H1 (cell line): ENCODE data around the gene RTN4IP1. TPM values are rescaled to one million over a fixed set of nuclear protein-coding genes. Genes with fewer than 3 reads are reported as not detected.

Experiments used
- CTCF ChIA-PET: fragments of 300-600 bp; sonication (Branson Sonifier 250); formaldehyde crosslinking; loops from one replicate; lab custom pipeline; 2021; ENCODE audit not compliant: partially characterized antibody; lab: Charles Lee
- POLR2A ChIA-PET: fragments of 300-600 bp; sonication (Branson Sonifier 250); formaldehyde crosslinking; loops from one replicate; lab custom pipeline; 2021; ENCODE audit warnings: inconsistent platforms; ENCODE audit not compliant: partially characterized antibody; lab: Charles Lee
- DNase-seq, 2 experiments: peaks; one replicate each; pipeline versions ENCODE4 v3.0.0 to v3.0.0-alpha.2; 2010 to 2022; ENCODE audit warnings: low spot score in 2 of 2, low read depth in 1 of 2, mixed read lengths in 1 of 2
- FAIRE-seq: peaks from 2 replicates; lab custom pipeline; 2011; peaks lifted over from hg19 to GRCh38; lab: Jason Lieb, UNC
- H2AFZ ChIP-seq: 2 replicates; pipeline ENCODE4 v1.8.1; 2012; ENCODE audit warnings: low read length, inconsistent platforms
- H2AK5ac ChIP-seq: 2 replicates; pipeline ENCODE4 v1.6.1; 2013; ENCODE audit warnings: low read depth, low read length
- H2BK120ac ChIP-seq: replicated peaks from 2 replicates; pipeline ENCODE3; 2013; ENCODE audit warnings: low read depth, low read length, inconsistent platforms
- H2BK12ac ChIP-seq: 2 replicates; pipeline ENCODE4 v1.6.1; 2013; ENCODE audit warnings: low read depth, low read length
- H2BK15ac ChIP-seq: 2 replicates; pipeline ENCODE4 v1.6.1; 2013; ENCODE audit warnings: low read length
- H2BK20ac ChIP-seq: 2 replicates; pipeline ENCODE4 v1.6.1; 2013; ENCODE audit warnings: low read length
- H2BK5ac ChIP-seq: 2 replicates; pipeline ENCODE4 v1.6.1; 2013; ENCODE audit warnings: low read depth, low read length
- H3K14ac ChIP-seq: 2 replicates; pipeline ENCODE4 v1.6.1; 2013; ENCODE audit warnings: inconsistent platforms; ENCODE audit not compliant: insufficient read length
- H3K18ac ChIP-seq: 2 replicates; pipeline ENCODE4 v1.6.1; 2013; ENCODE audit warnings: low read length; ENCODE audit errors: extremely low read depth
- H3K23ac ChIP-seq: 2 replicates; pipeline ENCODE4 v1.6.1; 2013; ENCODE audit warnings: inconsistent platforms; ENCODE audit not compliant: insufficient read length
- H3K23me2 ChIP-seq: 2 replicates; pipeline ENCODE4 v1.6.1; 2013; ENCODE audit warnings: low read depth, low read length
- H3K27ac ChIP-seq: 2 replicates; pipeline ENCODE4 v1.6.1; 2011; ENCODE audit warnings: low read depth, low read length, inconsistent platforms
- H3K27me3 ChIP-seq, 4 experiments: replicated peaks in 1 of 4; 1 replicate in 1 of 4; 2 replicates in 3 of 4; pipeline versions ENCODE4 v1.6.1 to v1.8.1; 2011 to 2013; ENCODE audit warnings: low read length in 3 of 4, mild to moderate bottlenecking in 3 of 4, inconsistent platforms in 2 of 4, mixed read lengths in 2 of 4, moderate library complexity in 1 of 4; ENCODE audit not compliant: control insufficient read depth in 3 of 4, insufficient read depth in 3 of 4; ENCODE audit errors: extremely low read depth in 1 of 4
- H3K36me3 ChIP-seq, 4 experiments: 2 replicates each; pipeline versions ENCODE4 v1.6.1 to v1.8.1; 2011 to 2013; ENCODE audit warnings: mild to moderate bottlenecking in 4 of 4, low read length in 3 of 4, moderate library complexity in 2 of 4, control low read depth in 1 of 4, inconsistent platforms in 1 of 4; ENCODE audit not compliant: insufficient read depth in 4 of 4, control insufficient read depth in 2 of 4
- H3K4ac ChIP-seq: replicated peaks from 2 replicates; pipeline ENCODE3; 2013; ENCODE audit warnings: low read length, low read depth, mixed read lengths, inconsistent platforms; ENCODE audit not compliant: insufficient read length
- H3K4me1 ChIP-seq, 4 experiments: replicated peaks in 1 of 4; 1 replicate in 1 of 4; 2 replicates in 3 of 4; pipeline versions ENCODE4 v1.6.1 to v1.8.1; 2011 to 2013; ENCODE audit warnings: low read length in 3 of 4, inconsistent platforms in 2 of 4, mixed read lengths in 1 of 4; ENCODE audit not compliant: insufficient read depth in 4 of 4, control insufficient read depth in 3 of 4
- H3K4me2 ChIP-seq, 2 experiments: 2 replicates each; pipeline versions ENCODE4 v1.6.1 to v1.8.1; 2011 to 2013; ENCODE audit warnings: low read depth in 2 of 2, low read length in 2 of 2, control low read depth in 1 of 2, inconsistent platforms in 1 of 2, mild to moderate bottlenecking in 1 of 2; ENCODE audit not compliant: insufficient read depth in 1 of 2
- H3K4me3 ChIP-seq, 4 experiments: fragments of 200-600, 300-600 bp in 1 of 4; sonication (generic), shearing (Covaris generic), sonication (Bioruptor Twin) in 1 of 4; 2 replicates each; pipeline versions ENCODE4 v1.5.1 to v1.8.1; 2011 to 2016; ENCODE audit warnings: low read length in 4 of 4, low read depth in 3 of 4, control low read depth in 2 of 4, inconsistent platforms in 2 of 4, mild to moderate bottlenecking in 2 of 4, mixed read lengths in 1 of 4, moderate library complexity in 1 of 4; ENCODE audit not compliant: insufficient read depth in 2 of 4; ENCODE audit errors: extremely low read depth in 1 of 4
- H3K56ac ChIP-seq: replicated peaks from 2 replicates; pipeline ENCODE3; 2013; ENCODE audit warnings: low read depth, mild to moderate bottlenecking, mixed read lengths, low read length, inconsistent platforms; ENCODE audit not compliant: insufficient read length
- H3K79me1 ChIP-seq: 2 replicates; pipeline ENCODE4 v1.6.1; 2013; ENCODE audit warnings: low read depth, low read length, control low read depth
- H3K79me2 ChIP-seq, 2 experiments: 2 replicates each; pipeline versions ENCODE4 v1.6.1 to v1.8.1; 2012 to 2013; ENCODE audit warnings: low read length in 2 of 2, mild to moderate bottlenecking in 2 of 2, inconsistent platforms in 1 of 2; ENCODE audit not compliant: insufficient read depth in 2 of 2, control insufficient read depth in 1 of 2
- H3K9ac ChIP-seq, 4 experiments: replicated peaks in 1 of 4; 1 replicate in 1 of 4; 2 replicates in 3 of 4; pipeline versions ENCODE4 v1.6.1 to v1.8.1; 2011 to 2013; ENCODE audit warnings: low read depth in 3 of 4, low read length in 3 of 4, control low read depth in 2 of 4, mild to moderate bottlenecking in 2 of 4, moderate library complexity in 2 of 4, inconsistent platforms in 1 of 4; ENCODE audit errors: extremely low read depth in 1 of 4
- H3K9me3 ChIP-seq, 2 experiments: 2 replicates each; pipeline versions ENCODE4 v1.6.1 to v1.8.1; 2012 to 2013; ENCODE audit warnings: mild to moderate bottlenecking in 2 of 2, moderate library complexity in 2 of 2, control low read depth in 1 of 2, inconsistent platforms in 1 of 2, low read depth in 1 of 2, low read length in 1 of 2, mixed read lengths in 1 of 2; ENCODE audit not compliant: insufficient read depth in 2 of 2
- H4K20me1 ChIP-seq, 2 experiments: replicated peaks in 1 of 2; 2 replicates each; pipeline versions ENCODE3 to v1.8.1; 2011 to 2013; ENCODE audit warnings: inconsistent platforms in 2 of 2, low read length in 2 of 2, mild to moderate bottlenecking in 1 of 2; ENCODE audit not compliant: insufficient read depth in 2 of 2, control insufficient read depth in 1 of 2
- H4K5ac ChIP-seq: 2 replicates; pipeline ENCODE4 v1.6.1; 2013; ENCODE audit warnings: low read length, low read depth, mixed read lengths, inconsistent platforms; ENCODE audit not compliant: insufficient read length
- H4K8ac ChIP-seq: 2 replicates; pipeline ENCODE4 v1.8.0; 2013; ENCODE audit warnings: mild to moderate bottlenecking, moderate library complexity, low read length, inconsistent platforms; ENCODE audit not compliant: insufficient read depth; ENCODE audit errors: extremely low read depth
- H4K91ac ChIP-seq: replicated peaks from 2 replicates; pipeline ENCODE3; 2013; ENCODE audit warnings: low read length, mixed read lengths, inconsistent platforms; ENCODE audit not compliant: insufficient read length
- BCL11A ChIP-seq, 2 experiments: IDR thresholded peaks; one replicate each; pipeline ENCODE4 v1.6.1; 2011; ENCODE audit warnings: low read depth in 2 of 2, low read length in 2 of 2, mild to moderate bottlenecking in 2 of 2
- CBX8 ChIP-seq: fragments of 300-800, 300-1000 bp; sonication (generic); IDR thresholded peaks from 2 replicates; pipeline ENCODE4 v1.7.1; 2016; ENCODE audit warnings: low read depth, low read length, borderline replicate concordance
- CEBPB ChIP-seq: IDR thresholded peaks from 2 replicates; pipeline ENCODE4 v1.6.1; 2012; ENCODE audit warnings: low read depth, low read length
- CTBP2 ChIP-seq: IDR thresholded peaks from 2 replicates; pipeline ENCODE4 v1.7.0; 2011; ENCODE audit warnings: borderline replicate concordance, mild to moderate bottlenecking, moderate library complexity, mixed read lengths, low read length; ENCODE audit not compliant: insufficient read depth, insufficient read length
- EP300 ChIP-seq, 2 experiments: IDR thresholded peaks; 1 replicate in 1 of 2; 2 replicates in 1 of 2; pipeline ENCODE4 v1.6.1; 2011 to 2012; ENCODE audit warnings: low read depth in 2 of 2, low read length in 2 of 2, mild to moderate bottlenecking in 2 of 2, borderline replicate concordance in 1 of 2, inconsistent platforms in 1 of 2, moderate library complexity in 1 of 2
- HDAC6 ChIP-seq: IDR thresholded peaks from one replicate; pipeline ENCODE4 v1.7.1; 2012; ENCODE audit warnings: low read depth, mild to moderate bottlenecking, inconsistent platforms, low read length, moderate library complexity
- JUN ChIP-seq: IDR thresholded peaks from 2 replicates; pipeline ENCODE4 v1.6.1; 2011; ENCODE audit warnings: low read depth, mild to moderate bottlenecking, improper control_type of control experiment, low read length
- JUND ChIP-seq: IDR thresholded peaks from 2 replicates; pipeline ENCODE4 v1.6.1; 2011; ENCODE audit warnings: mild to moderate bottlenecking, improper control_type of control experiment, low read length
- KDM4A ChIP-seq: IDR thresholded peaks from one replicate; pipeline ENCODE4 v1.7.1; 2012; ENCODE audit warnings: low read depth, mild to moderate bottlenecking, moderate library complexity, low read length, inconsistent platforms; ENCODE audit not compliant: severe bottlenecking
- RAD21 ChIP-seq, 2 experiments: IDR thresholded peaks in 1 of 2; conservative IDR thresholded peaks in 1 of 2; 2 replicates each; pipeline ENCODE4 v1.6.1; 2011; ENCODE audit warnings: low read depth in 2 of 2, low read length in 2 of 2, improper control_type of control experiment in 1 of 2, inconsistent platforms in 1 of 2, mild to moderate bottlenecking in 1 of 2, moderate library complexity in 1 of 2
- RBBP5 ChIP-seq: IDR thresholded peaks from 2 replicates; pipeline ENCODE4 v1.7.1; 2012; ENCODE audit warnings: low read depth, mild to moderate bottlenecking, inconsistent platforms, low read length, moderate library complexity, borderline replicate concordance
- RXRA ChIP-seq: IDR thresholded peaks from 2 replicates; pipeline ENCODE4 v1.6.1; 2011; ENCODE audit warnings: low read depth, mild to moderate bottlenecking, low read length, moderate library complexity; ENCODE audit not compliant: insufficient read depth
- SIN3A ChIP-seq, 2 experiments: IDR thresholded peaks in 1 of 2; conservative IDR thresholded peaks in 1 of 2; 2 replicates each; pipeline ENCODE4 v1.6.1; 2011 to 2012; ENCODE audit warnings: low read length in 2 of 2, improper control_type of control experiment in 1 of 2, low read depth in 1 of 2, mild to moderate bottlenecking in 1 of 2
- WGBS, 2 experiments: shearing (Covaris generic) in 1 of 2; methylation state at CpG; one replicate each; pipeline versions ENCODE4 v1.1.6 to v1.1.7; 2013 to 2015; ENCODE audit warnings: low lambda C conversion rate in 2 of 2, mixed read lengths in 2 of 2, inconsistent platforms in 1 of 2, low coverage in 1 of 2, missing lambda C conversion rate in 1 of 2; ENCODE audit not compliant: insufficient replicate concordance in 2 of 2, insufficient coverage in 1 of 2, insufficient read length in 1 of 2; ENCODE audit errors: extremely low coverage in 1 of 2, missing lambda C conversion rate in 1 of 2; 5-methylcytosine and 5-hydroxymethylcytosine counted together
- polyA plus RNA-seq, 7 experiments: library from polyadenylated mRNA; depleted of rRNA in 3 of 7; stranded (reverse) in 5 of 7; unstranded in 2 of 7; fragments of >200 nt in 5 of 7; fragments of 200-250 nt in 2 of 7; gene quantifications; 1 replicate in 5 of 7; 2 replicates in 1 of 7; 4 replicates in 1 of 7; pipeline versions ENCODE4 v1.2.1 to v1.2.3, GENCODE V29; 2011 to 2013; ENCODE audit warnings: missing spikeins in 2 of 7, mixed read lengths in 2 of 7
- total RNA-seq: library from RNA; stranded (reverse); fragmentation: NEBNext Ultra II Directional; extraction: Animal tissue kit (Norgen Biotek cat#: 25700); gene quantifications from 2 replicates; pipeline ENCODE4 v1.2.1, GENCODE V29; 2021

Gene RTN4IP1
- total and polyA plus RNA-seq, 2 of the 8 experiments (the other 6 are each of a cell fraction or from before 2014, with no cell fraction given), result 14.6 to 19.5 TPM

- Histone ChIP-seq H2AK5ac (no peak overlapping the region), H4K91ac (no peak overlapping the region), H3K4ac (no peak overlapping the region), H3K23me2 (no peaks in the 10 kb centered on the region), H2BK5ac (no peak overlapping the region), H4K5ac (no peak overlapping the region), H3K27ac (no peak overlapping the region), H3K9ac (no peak overlapping the region), H3K18ac (no peak overlapping the region), H3K36me3 (peaks cover 0 to 10% (median 2%) of the 10 kb centered on the region in 4 experiments; a peak in 4 of 8 replicates), H4K8ac (no peak overlapping the region), H2BK120ac (no peak overlapping the region), H3K4me3 (no peak overlapping the region), H3K56ac (no peak overlapping the region), H2BK20ac (no peak overlapping the region), H3K9me3 (no peaks in the 10 kb centered on the region), H3K14ac (no peak overlapping the region), H3K23ac (no peak overlapping the region), H4K20me1 (no peaks in the 10 kb centered on the region), H3K4me1 (peaks cover 0 to 3% (median 1%) of the 10 kb centered on the region in 4 experiments; a peak in 2 of 7 replicates), H3K27me3 (no peaks in the 10 kb centered on the region), H2BK15ac (no peak overlapping the region), H3K79me1 (no peaks in the 10 kb centered on the region), H3K4me2 (no peak overlapping the region), H2BK12ac (no peak overlapping the region), H2AFZ (no peak overlapping the region), H3K79me2 (no peaks in the 10 kb centered on the region)
- FAIRE-seq (no peak), DNase-seq (no peak)
- POLR2A ChIA-PET, result no interaction called here
- WGBS, 2 experiments, result 91% methylated on average over 4 of the region's 4 CpGs; no CpG with 5 or more reads in 1 of the 2 experiments
- CTCF ChIA-PET, result interaction anchor here (0.6 to 3.2 kb wide), 10 partner anchors 8 to 1138 kb away, joined by 3 to 14 read pairs (median 6); no protein-coding TSS in a partner anchor
- TF ChIP-seq RBBP5 (no peak), CTBP2 (no peak), RAD21 (IDR thresholded peaks at IDR 0.05 in 1 of 2, conservative IDR thresholded peaks at IDR 0.05 in 1 of 2; ENCODE audit: low read depth in 2 of 2, low read length in 2 of 2) (no peak), EP300 (IDR thresholded peaks at IDR 0.05; ENCODE audit: borderline replicate concordance in 1 of 2, low read depth in 2 of 2, low read length in 2 of 2) (no peak), BCL11A (IDR thresholded peaks at IDR 0.05; ENCODE audit: low read depth in 2 of 2, low read length in 2 of 2) (no peak), JUND (no peak), RXRA (no peak), HDAC6 (no peak), JUN (no peak), KDM4A (no peak), CEBPB (no peak), SIN3A (conservative IDR thresholded peaks at IDR 0.05 in 1 of 2, IDR thresholded peaks at IDR 0.05 in 1 of 2; ENCODE audit: low read depth in 1 of 2, low read length in 2 of 2) (no peak), CBX8 (no peak)
These were observed 59.9 kb downstream of the RTN4IP1 start for GRCh38 chr6:106569428-106569827.
